HG03139 (cell line): ENCODE measurements around the gene STAT4.

Experiments used
- ATAC-seq: cut with Tn5 transposase; IDR thresholded peaks from one replicate; pipeline ENCODE4 v1.9.1; 2021; ENCODE audit not compliant: unreplicated experiment

STAT4 gene

DNA sequence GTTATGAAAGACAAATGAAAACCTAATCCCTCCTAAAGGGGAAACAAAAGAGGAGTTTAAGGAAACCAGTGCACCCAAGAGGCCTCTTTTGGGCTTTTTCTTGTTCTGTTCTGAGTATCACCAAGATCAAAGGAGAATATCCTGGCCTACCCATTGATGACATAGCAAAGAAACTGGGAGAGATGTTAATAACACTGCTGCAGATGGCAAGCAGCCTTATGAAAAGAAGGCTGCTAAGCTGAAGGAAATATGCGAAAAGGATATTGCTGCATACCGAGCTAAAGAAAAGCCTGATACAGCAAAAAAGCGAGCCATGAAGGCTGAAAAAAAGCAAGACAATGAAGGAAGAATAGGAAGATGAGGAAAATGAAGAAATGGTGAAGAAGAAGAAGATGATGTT, 23.6 kb upstream of the STAT4 start:
- ATAC-seq = no peak

DNA sequence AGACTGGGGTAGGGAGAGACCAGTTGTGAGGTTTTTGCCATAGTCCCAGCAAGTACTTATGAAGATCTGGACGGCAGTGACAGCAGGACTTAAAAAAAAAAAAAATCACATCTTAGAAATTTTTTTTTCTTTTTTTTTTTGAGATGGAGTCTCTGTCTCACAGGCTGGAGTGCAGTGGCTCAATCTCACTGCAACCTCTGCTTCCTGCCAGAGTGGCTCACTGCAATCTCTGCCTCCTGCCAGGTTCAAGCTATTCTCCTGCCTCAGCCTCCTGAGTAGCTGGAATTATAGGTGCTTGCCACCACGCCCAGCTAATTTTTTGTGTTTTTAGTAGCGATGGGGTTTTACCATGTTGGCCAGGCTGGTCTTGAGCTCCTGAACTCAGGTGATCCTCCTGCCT, 22.4 kb upstream of the STAT4 start:
- no peak for ATAC-seq

DNA sequence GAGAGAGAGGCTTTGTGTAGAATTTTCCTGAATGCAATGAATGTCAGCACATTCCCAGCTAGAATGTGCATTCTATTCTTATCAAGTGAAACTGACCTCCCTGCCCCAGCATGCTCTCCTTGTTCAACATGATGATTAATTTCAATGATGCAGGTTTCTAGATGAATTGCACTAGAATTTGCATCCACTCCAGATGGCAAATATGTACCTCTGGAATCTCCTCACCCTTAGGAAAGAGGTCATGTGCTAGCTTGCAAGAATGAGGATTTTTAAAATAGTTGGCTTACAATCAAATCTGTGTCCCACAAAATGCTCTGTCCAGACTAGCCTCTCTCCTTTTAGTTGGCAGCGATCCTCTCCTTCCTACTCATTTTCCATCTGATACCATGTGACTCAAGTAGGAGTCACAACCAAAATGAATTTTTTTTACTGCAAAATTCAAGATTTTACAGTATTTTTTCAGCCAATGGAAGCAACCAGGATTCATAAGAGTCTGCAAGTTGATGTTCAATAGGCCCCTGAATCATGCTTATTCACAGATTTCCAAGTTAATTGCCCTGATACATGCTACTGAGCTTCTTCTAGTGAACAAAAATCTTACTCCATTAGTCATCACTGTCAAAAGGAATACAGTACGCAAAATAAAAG, 21.0 kb upstream of the STAT4 start:
- ATAC-seq = no peak

DNA sequence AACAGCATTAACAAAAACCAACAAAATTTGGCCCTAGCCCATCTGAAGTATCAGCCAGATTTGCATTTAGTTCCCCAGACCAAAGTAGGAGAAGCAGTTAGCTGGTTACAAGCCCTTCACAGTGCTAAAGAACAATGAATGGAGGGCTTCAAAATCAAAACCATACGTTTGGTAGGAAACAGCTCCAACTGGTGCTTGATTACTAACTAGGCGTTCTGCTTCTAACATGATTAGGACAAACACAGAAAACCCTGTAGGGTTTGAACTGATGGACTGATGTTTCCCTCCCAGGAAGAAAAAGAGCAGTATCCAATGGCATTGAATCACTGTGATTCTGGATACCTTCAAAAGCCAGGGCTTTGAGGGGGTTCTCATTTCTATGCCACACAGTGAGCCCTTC, 20.5 kb upstream of the STAT4 start:
- no peak for ATAC-seq

DNA sequence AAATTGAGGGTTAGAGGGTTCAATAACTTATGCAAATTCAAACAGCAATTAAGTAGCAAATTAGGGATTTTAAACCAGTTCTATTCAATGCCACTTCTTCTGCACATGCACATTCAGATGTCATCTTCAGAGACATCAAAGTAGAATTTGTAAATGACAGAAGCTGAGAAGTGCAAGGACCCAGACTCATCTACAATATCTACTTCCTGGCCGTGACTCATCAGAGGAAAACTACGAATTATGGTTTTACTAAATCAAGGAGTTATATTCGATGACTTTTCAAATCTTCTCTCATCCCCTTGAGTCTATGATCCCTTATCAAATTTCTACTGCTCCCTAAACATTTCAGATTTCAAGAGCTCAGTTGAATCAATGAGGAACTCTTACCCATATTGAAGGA, 20.0 kb upstream of the STAT4 start:
- no peak for ATAC-seq

- ATAC-seq = no peak
These were observed 19.5 kb upstream of the STAT4 start for GRCh38 chr2:191170301-191170636.

- ATAC-seq = no peak
These were observed 18.9 kb upstream of the STAT4 start for GRCh38 chr2:191169456-191170300.

GRCh38 chr2:191167766-191168165, 17.0 kb upstream of the STAT4 start:
- no peak for ATAC-seq

DNA sequence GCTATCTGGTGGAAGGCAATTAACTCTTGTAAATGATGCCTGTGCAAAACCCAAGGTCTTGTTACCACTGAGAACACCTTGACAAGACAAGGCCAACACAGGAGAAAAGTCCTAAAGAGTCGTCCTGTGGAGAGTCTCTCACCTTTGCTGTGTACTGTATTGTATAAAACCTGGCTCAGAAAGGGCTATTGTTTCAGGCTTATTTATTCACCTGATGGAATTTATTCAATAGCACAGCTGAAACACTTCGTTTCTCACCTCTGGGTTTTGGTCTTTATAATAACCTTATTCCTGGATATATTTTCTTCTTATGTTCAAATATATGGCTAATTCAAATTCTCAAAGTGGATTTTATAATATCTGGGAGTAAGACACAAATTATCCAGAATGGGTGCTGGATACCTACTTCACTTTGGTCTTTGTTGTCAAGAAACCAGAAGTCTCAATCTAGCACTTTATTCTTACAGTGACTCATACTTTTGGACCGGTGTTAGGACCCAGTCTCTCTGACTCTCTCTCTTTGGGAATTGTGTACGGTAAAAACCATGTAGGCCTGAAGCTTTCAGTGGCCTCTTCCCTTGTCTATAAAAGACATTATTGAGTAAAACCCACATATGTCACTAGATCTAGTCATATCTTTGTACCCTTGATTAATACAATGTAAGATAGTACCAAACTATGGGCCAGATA, 16.1 kb upstream of the STAT4 start:
- ATAC-seq = no peak

GRCh38 chr2:191166111-191166755, 15.4 kb upstream of the STAT4 start:
- no peak for ATAC-seq

GRCh38 chr2:191165176-191165643, 14.4 kb upstream of the STAT4 start:
- no peak for ATAC-seq

- ATAC-seq = no peak
These were observed 8.0 kb upstream of the STAT4 start for GRCh38 chr2:191158747-191159146.

GRCh38 chr2:191158193-191158592, 7.4 kb upstream of the STAT4 start:
- ATAC-seq = no peak

DNA sequence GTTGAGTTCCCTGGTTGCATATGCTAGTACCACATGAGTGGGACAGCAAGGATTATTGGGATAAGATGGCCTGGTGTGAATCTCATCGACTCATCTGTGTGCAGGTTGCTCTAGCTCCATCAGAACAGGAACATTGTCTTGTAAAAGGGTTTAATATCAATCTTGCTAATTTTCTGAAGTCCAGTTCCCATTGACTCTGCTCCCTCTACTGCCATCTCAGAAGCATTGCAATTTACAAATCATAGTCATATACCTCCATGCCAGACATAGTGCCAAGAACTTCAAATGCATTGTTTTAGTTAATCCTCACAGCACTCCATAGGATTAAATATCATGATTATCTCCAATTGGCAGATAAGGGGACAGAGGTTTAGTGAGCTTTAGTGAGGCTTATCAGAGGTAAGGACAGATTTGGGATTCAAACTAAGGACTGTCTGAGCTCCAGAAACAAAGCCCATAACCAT, 4.8 kb upstream of the STAT4 start:
- ATAC-seq = peak; percentile 39

GRCh38 chr2:191153716-191154115, 2.9 kb upstream of the STAT4 start:
- no peak for ATAC-seq

DNA sequence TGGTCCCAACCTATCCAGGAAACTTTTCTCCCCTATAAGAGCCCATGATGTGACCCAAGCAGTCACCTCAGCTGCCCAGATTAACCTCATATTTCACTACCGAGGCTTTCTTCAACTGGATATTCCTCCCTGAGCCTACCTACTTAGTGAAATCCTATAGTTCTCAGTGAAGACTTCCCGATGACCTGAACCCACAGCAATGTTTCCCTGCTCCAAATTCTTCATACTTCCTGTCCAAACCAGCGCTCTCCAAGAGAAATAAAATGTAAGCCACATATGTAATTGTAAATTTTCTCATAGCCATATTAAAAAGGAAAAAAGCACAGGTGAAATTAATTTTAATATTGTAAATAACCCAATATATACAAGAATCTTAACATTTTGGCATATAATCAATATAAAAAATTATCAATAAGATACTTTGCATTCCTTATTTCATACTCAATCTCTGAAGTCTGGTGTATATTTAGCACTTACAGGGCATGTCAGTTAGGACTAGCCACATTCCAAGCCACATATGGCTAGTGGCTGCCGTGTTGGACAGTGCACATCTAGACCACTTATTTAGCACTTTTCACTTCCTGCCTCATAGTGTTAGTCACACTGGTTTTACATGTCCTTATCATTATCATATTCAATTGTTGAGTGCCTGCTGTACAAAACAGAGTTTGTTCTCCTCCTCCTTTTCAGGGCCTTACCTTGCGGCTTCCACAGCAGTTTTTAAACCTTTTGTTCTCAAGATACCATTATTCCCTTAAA, 1.9 kb upstream of the STAT4 start:
- no peak for ATAC-seq

GRCh38 chr2:191151331-191151730, 537 bp upstream of the STAT4 start:
- no peak for ATAC-seq

GRCh38 chr2:191150230-191150599, 579 bp downstream of the STAT4 start:
- ATAC-seq = peak; percentile 18

DNA sequence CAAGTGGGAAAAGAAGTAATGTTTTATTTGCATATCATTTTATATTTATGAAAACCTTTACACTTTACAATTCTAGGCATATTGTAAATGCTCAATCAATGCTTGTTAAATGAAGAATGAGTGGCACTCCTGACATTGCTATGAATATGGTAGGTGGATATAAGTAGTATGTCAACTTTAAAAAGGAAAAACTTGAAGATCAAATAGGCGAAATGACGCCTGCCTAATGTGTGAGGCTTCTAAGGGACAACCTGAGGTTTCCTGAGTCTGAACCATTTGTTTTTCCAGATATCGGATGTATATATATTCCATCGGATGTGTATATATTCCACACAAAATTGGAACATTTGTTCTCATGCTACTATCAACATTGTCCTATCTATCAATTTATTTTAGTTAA, 1.4 kb downstream of the STAT4 start:
- ATAC-seq = no peak

DNA sequence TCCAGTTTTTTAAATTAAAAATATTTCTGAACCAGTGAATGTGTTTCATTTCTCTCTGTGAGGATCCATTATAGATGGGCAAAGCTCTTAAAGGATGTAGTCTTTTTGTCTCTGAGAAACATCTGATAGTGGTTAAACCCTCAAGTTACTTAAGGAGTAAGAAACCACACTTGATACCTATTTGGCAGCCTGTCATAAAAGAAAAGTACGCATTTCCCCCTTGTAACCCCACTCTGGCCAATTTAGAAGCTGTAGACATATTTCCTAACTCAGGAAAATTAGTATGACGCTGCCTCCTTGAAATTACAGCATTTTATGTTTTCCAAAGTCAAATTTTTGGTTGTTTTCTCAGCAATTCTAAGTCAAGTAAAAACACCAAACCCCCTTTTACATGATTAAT, 2.0 kb downstream of the STAT4 start:
- ATAC-seq = no peak

DNA sequence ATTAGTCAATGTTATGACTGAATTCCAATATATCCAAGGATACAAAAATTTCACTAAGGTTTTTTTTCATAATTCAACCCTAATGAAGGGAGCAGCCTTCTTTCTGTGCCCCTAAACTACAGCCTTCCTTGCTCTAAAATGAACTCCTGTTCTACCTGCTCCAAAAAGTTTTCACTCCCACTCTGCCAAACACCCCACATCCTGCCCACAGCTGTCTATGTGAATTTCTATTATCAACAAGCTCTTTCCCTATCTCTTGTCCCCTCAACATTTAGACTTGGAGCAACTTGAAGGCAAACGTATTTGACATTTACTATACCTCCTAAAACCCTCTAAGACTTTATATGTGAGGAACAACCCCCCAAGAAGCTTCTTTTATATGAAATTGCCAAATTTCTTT, 2.5 kb downstream of the STAT4 start:
- ATAC-seq = no peak
